Glomerular visceral epithelial cell (primary cell): Measurements from ENCODE around the gene HS6ST3.
A peak's percentile ranks its signal among the peaks of the same experiment; 100 is the strongest.

Source experiments
- DNase-seq: peaks from one replicate; pipeline ENCODE4 v3.0.0-alpha.2; 2016; ENCODE audit errors: extremely low spot score

Gene HS6ST3

GRCh38 chr13:96650301-96650886 lies 560.5 kb downstream of the HS6ST3 start:
- peak; percentile 42 for DNase-seq

DNA sequence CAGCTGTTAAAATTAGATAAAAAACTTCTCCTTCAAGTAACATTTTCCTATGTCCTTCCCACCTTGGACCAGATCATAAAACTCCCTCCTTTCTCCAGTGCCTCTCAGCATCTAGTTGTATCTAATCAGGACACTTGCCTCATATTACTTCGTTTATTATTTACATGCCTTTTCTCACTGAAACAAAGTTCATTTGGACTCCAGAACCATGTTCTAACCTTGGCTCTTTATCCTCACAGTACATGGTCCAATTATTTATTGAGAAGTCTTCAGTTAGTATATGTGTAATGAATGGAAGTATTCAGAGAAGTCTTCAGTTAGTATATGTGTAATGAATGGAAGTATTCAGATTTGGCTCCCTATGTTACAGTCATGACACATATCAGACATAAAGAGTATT lies 561.7 kb downstream of the HS6ST3 start:
- no peak for DNase-seq

DNA sequence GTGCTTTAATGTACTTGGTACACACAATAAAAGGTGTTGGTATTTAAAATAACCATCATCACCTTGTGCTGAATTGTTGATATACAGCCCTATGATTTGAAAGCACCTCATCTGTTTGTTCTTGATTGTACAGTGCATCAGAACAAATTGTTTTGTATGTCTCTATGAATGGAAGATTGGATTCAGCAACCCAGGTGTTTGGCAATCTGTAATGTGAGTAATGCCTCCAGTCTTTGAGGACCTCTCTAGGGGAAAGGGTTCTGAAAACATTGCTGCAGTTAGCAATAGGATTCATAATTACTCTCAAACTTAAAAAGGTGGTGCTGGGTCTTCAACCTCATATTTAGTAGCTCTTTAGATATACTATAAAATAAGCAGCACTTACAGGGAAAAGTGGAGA lies 562.6 kb downstream of the HS6ST3 start:
- no peak for DNase-seq

DNA sequence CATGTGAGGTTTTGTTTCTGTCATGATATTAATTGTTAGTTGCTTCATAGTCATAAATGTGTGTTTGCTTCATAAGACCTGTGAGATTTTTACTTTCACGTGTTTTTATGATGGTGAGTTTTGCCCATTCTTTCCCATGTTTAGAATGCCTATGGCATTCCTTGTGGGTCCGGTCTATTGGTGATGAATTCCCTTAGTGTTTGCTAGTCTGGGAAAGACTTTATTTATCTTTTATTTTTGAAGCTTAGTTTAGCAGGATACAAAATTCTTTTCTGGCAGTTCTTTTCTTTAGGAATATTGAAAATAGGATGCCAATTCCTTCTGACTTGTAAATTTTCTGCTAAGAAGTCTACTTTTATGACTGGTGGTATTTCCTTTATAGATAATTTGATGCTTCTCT lies 571.7 kb downstream of the HS6ST3 start:
- no peak for DNase-seq

DNA sequence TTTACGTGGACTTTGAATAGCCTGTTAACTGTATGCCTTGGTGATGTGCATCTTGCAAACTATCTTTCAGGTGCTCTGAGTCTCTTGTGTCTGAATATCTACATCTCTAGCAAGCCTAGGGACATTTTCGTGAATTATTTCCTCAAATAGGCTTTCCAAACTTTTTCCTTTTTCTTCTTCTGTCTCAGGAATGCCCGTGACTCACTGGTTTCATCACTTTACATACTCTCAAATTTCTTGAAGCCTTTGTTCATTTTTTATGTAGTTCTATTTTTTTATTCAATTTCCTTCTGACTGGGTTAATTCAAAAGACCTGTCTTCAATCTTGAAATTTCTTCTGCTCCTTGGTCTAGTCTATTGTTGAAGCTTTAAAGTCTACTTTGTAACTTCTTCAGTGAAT lies 572.1 kb downstream of the HS6ST3 start:
- no peak for DNase-seq

DNA sequence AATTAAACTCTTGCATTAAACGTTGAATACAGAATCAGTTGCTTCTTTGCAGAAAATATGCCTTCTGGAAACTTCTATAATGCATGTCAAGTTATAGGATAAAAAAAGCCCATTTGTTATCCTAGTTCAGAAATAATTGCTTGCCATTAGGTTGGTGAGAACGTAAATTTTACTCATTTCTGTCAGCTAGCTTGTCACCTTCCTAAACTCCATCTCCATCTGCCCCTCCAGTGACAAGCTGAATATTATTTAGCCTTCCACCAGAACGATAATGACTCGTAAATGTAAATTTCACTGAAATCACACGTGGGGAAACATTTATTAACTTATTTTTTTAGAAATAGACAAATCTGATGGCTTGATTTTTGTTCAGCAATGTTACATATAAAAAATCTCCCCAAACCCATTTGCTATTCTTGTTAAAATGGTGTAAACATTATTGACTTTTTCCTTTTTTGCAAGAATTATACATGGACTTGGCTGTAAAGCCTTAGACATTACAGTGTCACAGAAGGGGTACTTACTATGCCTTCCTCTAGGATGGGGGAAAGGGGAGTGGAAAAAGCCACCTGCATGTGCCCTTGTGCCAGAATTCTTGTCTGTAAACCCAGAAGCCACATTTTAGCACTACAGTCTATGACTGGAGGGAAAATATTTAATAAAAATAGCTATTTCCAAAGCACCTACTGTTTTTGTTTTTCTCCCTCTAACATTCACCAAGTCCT lies 577.5 kb downstream of the HS6ST3 start:
- DNase-seq: no peak

DNA sequence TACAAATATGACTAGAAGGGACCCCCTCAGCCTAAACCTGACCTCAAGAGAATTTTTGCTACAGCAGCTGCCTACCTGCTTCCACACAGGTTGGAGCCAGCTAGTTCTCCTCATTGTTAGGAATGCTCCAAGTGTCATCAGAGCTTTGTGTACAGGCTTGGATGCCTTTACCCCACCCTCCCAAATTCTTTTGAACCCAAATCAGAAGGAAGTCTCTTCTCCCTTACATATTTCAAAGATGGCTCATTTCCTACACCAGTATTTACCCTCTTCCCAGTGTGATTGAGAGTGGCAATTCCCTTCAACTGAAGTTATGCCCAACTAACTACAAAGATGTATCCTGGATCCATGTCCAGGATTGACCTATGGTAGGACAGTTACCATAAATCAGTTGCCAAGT lies 581.2 kb downstream of the HS6ST3 start:
- no peak for DNase-seq

DNA sequence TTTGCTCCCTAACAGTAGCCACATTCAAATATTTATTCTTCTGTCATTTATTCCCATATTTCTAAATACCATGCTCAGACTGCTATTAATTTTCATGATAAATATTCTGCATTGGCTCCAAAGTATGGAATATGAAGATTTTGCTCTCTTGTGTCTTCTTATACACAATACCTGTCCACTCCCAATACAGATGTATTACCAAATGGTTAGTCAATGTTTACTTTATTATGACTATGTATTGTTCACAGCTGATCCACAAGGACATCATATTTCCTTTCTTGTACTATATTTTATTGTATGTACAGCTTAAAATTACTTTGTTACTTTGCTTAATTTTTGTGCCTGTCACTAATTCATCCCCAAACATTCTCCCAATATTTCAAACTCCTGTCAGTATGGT lies 582.1 kb downstream of the HS6ST3 start:
- DNase-seq: no peak

- DNase-seq: no peak
These were observed 583.9 kb downstream of the HS6ST3 start for GRCh38 chr13:96673825-96674224.

GRCh38 chr13:96677029-96677428 lies 587.1 kb downstream of the HS6ST3 start:
- no peak for DNase-seq

DNA sequence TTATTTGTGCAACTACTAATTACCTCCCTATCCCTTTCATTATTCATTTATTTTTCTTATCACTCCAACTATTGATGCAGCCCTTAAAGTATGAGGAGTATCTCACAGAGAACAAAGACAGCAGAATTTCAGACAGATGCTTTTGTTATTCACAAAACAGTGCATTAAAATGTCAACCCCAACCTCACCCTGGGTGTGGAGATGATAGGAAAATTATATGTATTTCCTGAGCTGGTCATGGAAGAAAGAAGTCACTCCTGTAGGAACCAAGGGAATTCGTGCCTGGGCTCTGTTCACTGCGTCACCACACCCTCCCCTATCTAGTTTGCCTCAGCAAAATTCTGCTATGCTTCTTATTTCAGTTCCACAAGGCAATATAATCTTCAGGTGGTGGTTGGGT lies 588.9 kb downstream of the HS6ST3 start:
- no peak for DNase-seq

- DNase-seq: no peak
These were observed 591.0 kb downstream of the HS6ST3 start for GRCh38 chr13:96680898-96681297.

GRCh38 chr13:96681766-96682165 lies 591.9 kb downstream of the HS6ST3 start:
- no peak for DNase-seq

DNA sequence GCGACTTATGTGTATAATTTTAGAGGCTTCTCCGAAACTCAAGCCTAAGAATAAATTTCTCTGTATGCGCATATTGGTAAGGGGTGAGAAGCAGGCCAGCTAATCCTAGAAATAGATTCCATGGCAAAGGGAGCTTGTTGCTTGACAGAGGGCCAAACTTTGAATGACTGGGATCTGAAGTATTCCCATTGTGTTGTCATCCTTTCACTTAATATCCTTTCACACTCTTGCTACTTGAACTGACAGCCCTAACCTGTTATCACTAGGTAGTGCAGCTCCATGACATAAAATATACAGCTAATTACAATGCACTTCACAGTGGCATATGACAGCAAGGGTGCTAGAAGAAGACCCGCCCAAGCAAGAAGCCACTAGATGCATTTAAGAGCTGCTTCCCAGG lies 594.6 kb downstream of the HS6ST3 start:
- no peak for DNase-seq

- no peak for DNase-seq
These were observed 595.0 kb downstream of the HS6ST3 start for GRCh38 chr13:96684907-96685306.

- DNase-seq: no peak
These were observed 596.4 kb downstream of the HS6ST3 start for GRCh38 chr13:96686286-96686685.

- DNase-seq: no peak
These were observed 597.3 kb downstream of the HS6ST3 start for GRCh38 chr13:96687191-96687590.

DNA sequence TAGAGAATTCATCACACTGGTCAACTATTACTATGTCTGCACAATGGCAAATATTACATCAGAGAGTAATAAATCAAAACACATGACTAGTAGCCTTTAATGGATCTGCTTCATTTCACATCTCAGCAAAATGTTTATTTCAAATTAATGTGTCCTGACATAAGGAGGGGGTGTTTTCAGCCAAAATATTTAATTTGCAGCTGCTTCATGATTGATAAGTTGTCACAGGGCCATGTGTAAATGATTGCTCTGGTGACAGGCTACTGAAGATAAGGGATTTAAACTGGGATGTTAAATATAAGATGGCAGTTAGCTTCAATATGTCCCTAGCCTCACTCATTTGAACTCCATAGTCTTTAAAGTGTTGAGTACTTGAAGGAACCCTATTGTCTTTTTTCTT lies 601.1 kb downstream of the HS6ST3 start:
- no peak for DNase-seq

DNA sequence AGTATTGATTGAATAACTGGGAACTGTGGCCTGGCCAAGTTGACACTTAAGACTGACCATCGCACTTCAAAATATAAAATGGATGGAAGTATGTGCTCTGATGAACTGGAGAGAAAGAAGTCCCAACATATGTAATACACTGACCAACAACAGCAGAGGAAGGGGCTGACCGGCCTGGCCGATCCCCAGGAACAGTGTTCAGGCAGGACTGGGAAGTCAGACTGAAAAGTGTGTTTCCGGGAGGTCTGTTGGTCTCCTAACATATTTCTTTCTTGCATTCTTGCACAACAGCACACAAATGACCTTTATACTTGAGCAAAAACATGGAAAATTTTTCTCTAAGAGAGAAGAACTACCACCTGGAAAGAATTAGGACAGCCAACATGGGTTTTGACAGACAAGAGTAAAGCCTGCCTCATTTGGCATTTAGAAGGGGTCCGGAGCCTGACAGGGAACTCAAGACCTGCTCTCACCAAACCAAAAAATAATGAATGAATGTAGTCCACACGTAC lies 606.5 kb downstream of the HS6ST3 start:
- no peak for DNase-seq

DNA sequence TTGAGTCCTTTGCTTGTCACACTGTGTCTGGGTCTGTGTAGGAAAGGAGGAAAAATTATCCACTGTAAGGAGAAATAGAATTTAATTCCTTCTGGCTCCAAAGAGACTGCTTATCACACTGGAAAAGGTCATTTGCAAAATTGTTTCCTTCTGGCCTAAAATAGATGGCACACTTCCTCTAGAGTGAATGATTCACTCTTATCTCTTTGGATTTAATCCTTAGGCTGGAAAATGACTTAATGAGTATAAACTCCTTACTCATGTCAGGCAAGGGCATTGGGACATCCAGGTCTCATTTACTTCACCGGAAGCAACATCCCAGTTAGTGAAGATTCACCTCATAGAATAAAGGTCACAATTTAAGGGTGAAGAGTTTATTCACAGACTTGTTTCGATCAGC lies 610.8 kb downstream of the HS6ST3 start:
- no peak for DNase-seq

DNA sequence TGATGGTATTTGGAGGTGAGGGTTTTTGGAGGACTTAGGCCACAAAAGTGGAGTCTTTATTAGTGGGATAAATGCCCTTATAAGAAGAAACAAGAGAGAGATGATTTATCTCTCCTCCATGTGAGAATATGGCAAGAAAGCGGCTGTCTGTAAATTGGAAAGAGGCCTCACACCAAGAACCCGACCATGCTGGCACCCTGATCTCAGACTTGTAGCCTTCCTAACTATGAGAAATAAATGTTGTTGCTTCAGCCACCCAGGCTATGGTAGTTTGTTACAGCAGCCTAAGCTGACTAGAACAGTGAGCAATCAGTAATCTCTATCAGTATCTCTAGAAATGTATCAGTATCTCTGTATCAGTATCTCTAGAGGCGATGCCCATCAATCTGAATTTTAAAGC lies 617.2 kb downstream of the HS6ST3 start:
- DNase-seq: no peak

GRCh38 chr13:96710166-96710862 lies 620.4 kb downstream of the HS6ST3 start:
- DNase-seq: no peak

DNA sequence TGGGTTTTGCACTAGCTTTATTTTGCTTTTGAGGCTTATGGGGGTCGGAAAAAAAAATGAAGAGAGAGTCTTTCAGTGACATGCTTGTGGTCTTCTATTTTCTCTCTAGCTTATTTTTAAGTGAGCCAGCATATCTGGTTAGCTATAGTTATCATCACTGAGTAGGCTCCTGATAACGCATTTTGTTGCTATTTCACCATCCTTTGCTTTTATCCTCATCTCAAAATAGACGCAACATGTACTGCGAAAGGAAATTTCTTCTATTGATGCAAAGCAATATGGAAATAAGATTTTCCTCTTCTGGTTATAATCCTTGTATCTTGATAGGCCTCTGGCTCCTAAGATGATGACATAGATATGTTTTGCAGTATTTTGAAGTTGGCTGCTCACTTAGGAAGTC lies 630.5 kb downstream of the HS6ST3 start:
- DNase-seq: no peak
